HUES48 (cell line): ENCODE data around the gene SLC26A3.

ENCODE experiments used
- H3K27ac ChIP-seq: one replicate; pipeline ENCODE4 v1.7.0; 2013; ENCODE audit warnings: low read depth, low read length, inconsistent platforms
- H3K27me3 ChIP-seq: 2 replicates; pipeline ENCODE4 v1.6.1; 2013; ENCODE audit warnings: mild to moderate bottlenecking, low read length; ENCODE audit not compliant: control insufficient read depth, insufficient read depth
- H3K36me3 ChIP-seq: 2 replicates; pipeline ENCODE4 v1.6.1; 2013; ENCODE audit warnings: low read length; ENCODE audit not compliant: control insufficient read depth, insufficient read depth
- H3K4me1 ChIP-seq: 2 replicates; pipeline ENCODE4 v1.6.1; 2013; ENCODE audit warnings: mild to moderate bottlenecking, low read length; ENCODE audit not compliant: control insufficient read depth, insufficient read depth
- H3K4me3 ChIP-seq: 2 replicates; pipeline ENCODE4 v1.5.1; 2013; ENCODE audit warnings: mild to moderate bottlenecking, low read depth, low read length
- H3K9ac ChIP-seq: 2 replicates; pipeline ENCODE4 v1.6.1; 2013; ENCODE audit warnings: mild to moderate bottlenecking, low read depth, low read length, moderate library complexity
- H3K9me3 ChIP-seq: 2 replicates; pipeline ENCODE4 v1.6.1; 2013; ENCODE audit warnings: low read length; ENCODE audit not compliant: control insufficient read depth, insufficient read depth

The SLC26A3 gene

GRCh38 chr7:107785170-107785569 is 17.9 kb downstream of the SLC26A3 start:
- Histone ChIP-seq H3K4me3 (no peak overlapping the region), H3K27ac (no peak overlapping the region), H3K4me1 (peaks cover 21% of the 10 kb centered on the region), H3K9ac (no peak overlapping the region), H3K9me3 (no peaks in the 10 kb centered on the region), H3K36me3 (no peaks in the 10 kb centered on the region), H3K27me3 (no peaks in the 10 kb centered on the region)

- H3K27ac ChIP-seq, result no peak overlapping the region
These were observed 19.4 kb downstream of the SLC26A3 start for GRCh38 chr7:107783648-107784047.

GRCh38 chr7:107782374-107782773 is 20.6 kb downstream of the SLC26A3 start:
- Histone ChIP-seq H3K9me3 (no peaks in the 10 kb centered on the region), H3K27ac (no peak overlapping the region)

More at GRCh38 chr7:107783648-107784047, 19.4 kb downstream of the SLC26A3 start:
- H3K4me1 ChIP-seq, result peaks cover 23% of the 10 kb centered on the region
- H3K27me3 ChIP-seq, result no peaks in the 10 kb centered on the region
- no peak overlapping the region for H3K4me3 ChIP-seq
- no peak overlapping the region for H3K9ac ChIP-seq
- H3K36me3 ChIP-seq, result no peaks in the 10 kb centered on the region
- H3K9me3 ChIP-seq, result no peaks in the 10 kb centered on the region

DNA sequence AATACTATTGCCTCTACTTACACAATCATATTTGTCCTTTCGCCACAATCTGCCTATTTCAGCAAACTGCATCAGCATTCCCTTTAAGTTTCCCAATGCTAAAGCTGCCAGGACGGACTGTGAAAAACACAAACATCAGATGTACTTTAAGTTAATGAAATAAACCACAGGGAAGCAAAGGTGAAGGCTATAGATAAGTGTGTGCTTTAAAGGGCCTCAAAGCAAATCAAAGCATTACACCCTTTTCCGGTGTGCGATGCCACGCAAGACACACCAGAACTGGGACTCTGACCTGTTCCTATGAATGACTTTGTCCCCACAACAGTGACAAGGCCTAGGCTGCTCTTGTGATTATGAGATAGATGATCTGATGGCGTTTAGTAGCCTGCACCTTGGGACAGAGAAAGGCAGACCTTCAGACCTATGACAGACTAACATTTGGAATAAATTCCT is 23.4 kb downstream of the SLC26A3 start:
- H3K4me3 ChIP-seq, result no peak overlapping the region

More at GRCh38 chr7:107782374-107782773, 20.6 kb downstream of the SLC26A3 start:
- Histone ChIP-seq H3K36me3 (no peaks in the 10 kb centered on the region), H3K4me3 (no peak overlapping the region), H3K4me1 (peaks cover 10% of the 10 kb centered on the region), H3K27me3 (no peaks in the 10 kb centered on the region), H3K9ac (no peak overlapping the region)

DNA sequence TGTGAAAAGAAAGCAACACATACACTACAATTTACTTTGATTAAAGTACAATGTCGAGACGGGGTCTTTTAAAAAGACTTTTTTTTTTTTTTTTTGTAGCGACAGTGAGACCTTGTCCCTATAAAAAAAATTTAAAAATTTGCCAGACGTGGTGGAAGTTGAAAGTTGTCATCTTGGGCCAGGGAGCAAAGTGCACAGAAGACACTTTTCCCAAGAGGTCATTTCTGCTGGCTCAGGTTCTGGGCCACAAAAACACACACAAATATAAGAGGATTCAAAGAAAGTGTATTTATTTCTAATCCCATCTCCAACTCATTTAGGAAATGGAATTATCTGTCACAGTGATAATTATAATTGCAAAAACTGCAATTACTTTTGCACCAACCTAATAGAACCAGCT is 24.7 kb downstream of the SLC26A3 start:
- Histone ChIP-seq H3K9me3 (no peaks in the 10 kb centered on the region), H3K4me1 (peaks cover 4% of the 10 kb centered on the region; the same call in 1 of the 2 replicates), H3K27ac (no peak overlapping the region), H3K36me3 (no peaks in the 10 kb centered on the region), H3K4me3 (no peak overlapping the region), H3K27me3 (no peaks in the 10 kb centered on the region), H3K9ac (no peak overlapping the region)

More for the DNA sequence above, 23.4 kb downstream of the SLC26A3 start:
- Histone ChIP-seq H3K9me3 (no peaks in the 10 kb centered on the region), H3K27ac (no peak overlapping the region), H3K36me3 (no peaks in the 10 kb centered on the region), H3K27me3 (no peaks in the 10 kb centered on the region), H3K4me1 (peaks cover 4% of the 10 kb centered on the region; the same call in 1 of the 2 replicates), H3K9ac (no peak overlapping the region)

- H3K9me3 ChIP-seq, result no peaks in the 10 kb centered on the region
- H3K27ac ChIP-seq, result no peak overlapping the region
- H3K4me1 ChIP-seq, result peaks cover 4% of the 10 kb centered on the region; the same call in 1 of the 2 replicates
- H3K4me3 ChIP-seq, result no peak overlapping the region
- no peak overlapping the region for H3K9ac ChIP-seq
- no peaks in the 10 kb centered on the region for H3K27me3 ChIP-seq
- no peaks in the 10 kb centered on the region for H3K36me3 ChIP-seq
These were observed 25.3 kb downstream of the SLC26A3 start for GRCh38 chr7:107777702-107778101.

GRCh38 chr7:107773027-107773426 is 30.0 kb downstream of the SLC26A3 start:
- no peaks in the 10 kb centered on the region for H3K4me1 ChIP-seq
- no peak overlapping the region for H3K27ac ChIP-seq
- no peaks in the 10 kb centered on the region for H3K36me3 ChIP-seq
- no peak overlapping the region for H3K4me3 ChIP-seq
- H3K9me3 ChIP-seq, result no peaks in the 10 kb centered on the region
- no peak overlapping the region for H3K9ac ChIP-seq
- H3K27me3 ChIP-seq, result no peaks in the 10 kb centered on the region

DNA sequence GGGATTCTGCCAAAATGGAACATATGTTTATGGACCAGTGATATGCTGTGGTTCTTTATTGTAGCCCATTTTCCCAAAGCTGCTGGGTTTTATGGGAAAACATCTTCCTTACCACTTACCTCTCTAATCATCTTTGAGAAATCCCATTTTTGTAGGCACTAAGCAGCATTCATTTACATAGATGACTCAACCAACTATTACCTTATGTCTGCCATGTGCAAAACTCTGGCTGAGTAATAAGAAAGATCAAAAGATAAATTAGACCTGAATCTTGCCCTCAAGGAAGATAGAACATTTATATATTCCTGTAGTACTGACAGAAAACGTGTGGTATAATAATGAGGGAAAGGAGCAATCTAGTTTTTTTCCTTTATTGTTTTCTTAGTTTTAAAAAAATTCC is 34.8 kb downstream of the SLC26A3 start:
- Histone ChIP-seq H3K27ac (no peak overlapping the region), H3K36me3 (no peaks in the 10 kb centered on the region)

GRCh38 chr7:107767391-107767790 is 35.6 kb downstream of the SLC26A3 start:
- no peak overlapping the region for H3K4me3 ChIP-seq
- no peak overlapping the region for H3K9ac ChIP-seq
- no peaks in the 10 kb centered on the region for H3K4me1 ChIP-seq
- no peak overlapping the region for H3K27ac ChIP-seq
- no peaks in the 10 kb centered on the region for H3K36me3 ChIP-seq
- H3K27me3 ChIP-seq, result no peaks in the 10 kb centered on the region
- H3K9me3 ChIP-seq, result no peaks in the 10 kb centered on the region

More for the DNA sequence above, 34.8 kb downstream of the SLC26A3 start:
- H3K4me1 ChIP-seq, result no peaks in the 10 kb centered on the region
- H3K27me3 ChIP-seq, result no peaks in the 10 kb centered on the region
- no peak overlapping the region for H3K9ac ChIP-seq
- H3K4me3 ChIP-seq, result no peak overlapping the region
- no peaks in the 10 kb centered on the region for H3K9me3 ChIP-seq

GRCh38 chr7:107758667-107759066 is 44.4 kb downstream of the SLC26A3 start:
- Histone ChIP-seq H3K36me3 (peaks cover 68% of the 10 kb centered on the region), H3K9ac (no peak overlapping the region), H3K9me3 (no peaks in the 10 kb centered on the region), H3K4me1 (no peaks in the 10 kb centered on the region), H3K27me3 (no peaks in the 10 kb centered on the region), H3K27ac (no peak overlapping the region), H3K4me3 (no peak overlapping the region)

DNA sequence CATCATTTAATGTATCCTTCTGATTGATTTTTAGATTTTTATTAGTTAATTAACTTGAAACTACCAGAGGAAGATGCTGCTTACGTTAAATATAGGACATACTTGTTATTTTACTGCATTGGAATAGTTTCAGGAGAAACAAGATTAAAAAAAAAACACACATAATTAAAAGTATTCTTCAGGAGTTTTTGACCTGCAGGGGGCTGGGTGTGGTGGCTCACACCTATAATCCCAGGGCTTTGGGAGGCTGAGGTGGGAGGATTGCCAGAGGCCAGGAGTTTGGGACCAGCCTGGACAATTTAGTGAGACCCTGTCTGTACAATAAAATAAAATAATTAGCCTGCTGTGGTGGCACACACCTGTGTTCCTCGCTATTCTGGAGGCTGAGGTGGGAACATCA is 48.4 kb downstream of the SLC26A3 start:
- Histone ChIP-seq H3K9me3 (no peaks in the 10 kb centered on the region), H3K9ac (no peak overlapping the region), H3K36me3 (peaks cover 95% of the 10 kb centered on the region), H3K4me1 (no peaks in the 10 kb centered on the region), H3K27me3 (no peaks in the 10 kb centered on the region), H3K27ac (no peak overlapping the region), H3K4me3 (no peak overlapping the region)
